ENCODE data around the gene CDH2.

The CDH2 gene

GRCh38 chr18:28125051-28125450 is 51.9 kb downstream of the CDH2 start:
- DNase-seq: no peak

GRCh38 chr18:28124131-28125029 is 52.5 kb downstream of the CDH2 start:
- no peak for DNase-seq

GRCh38 chr18:28123401-28124030 is 53.4 kb downstream of the CDH2 start:
- DNase-seq: no peak

GRCh38 chr18:28120828-28121515 is 56.0 kb downstream of the CDH2 start:
- DNase-seq: no peak

GRCh38 chr18:28116461-28116860 is 60.5 kb downstream of the CDH2 start:
- DNase-seq: no peak

- DNase-seq: no peak
Measured at GRCh38 chr18:28115149-28115550, 61.8 kb downstream of the CDH2 start.

GRCh38 chr18:28114472-28114871 is 62.5 kb downstream of the CDH2 start:
- no peak for DNase-seq

- no peak for DNase-seq
Measured at GRCh38 chr18:28113271-28114029, 63.5 kb downstream of the CDH2 start.

- no peak for DNase-seq
Measured at GRCh38 chr18:28112056-28112470, 64.9 kb downstream of the CDH2 start.

- no peak for DNase-seq
Measured at GRCh38 chr18:28110924-28111323, 66.0 kb downstream of the CDH2 start.

- DNase-seq: no peak
Measured at GRCh38 chr18:28109781-28110560, 67.0 kb downstream of the CDH2 start.

GRCh38 chr18:28108814-28109213 is 68.1 kb downstream of the CDH2 start:
- no peak for DNase-seq

GRCh38 chr18:28108254-28108653 is 68.7 kb downstream of the CDH2 start:
- no peak for DNase-seq

GRCh38 chr18:28099237-28099636 is 77.7 kb downstream of the CDH2 start:
- no peak for DNase-seq

GRCh38 chr18:28095631-28096030 is 81.3 kb downstream of the CDH2 start:
- DNase-seq: no peak

- no peak for DNase-seq
Measured at GRCh38 chr18:28095041-28095440, 81.9 kb downstream of the CDH2 start.

- DNase-seq: no peak
Measured at GRCh38 chr18:28091197-28091596, 85.7 kb downstream of the CDH2 start.

- no peak for DNase-seq
Measured at GRCh38 chr18:28088477-28088876, 88.5 kb downstream of the CDH2 start.

GRCh38 chr18:28086670-28087552 is 90.0 kb downstream of the CDH2 start:
- DNase-seq: no peak

GRCh38 chr18:28081516-28081915 is 95.4 kb downstream of the CDH2 start:
- no peak for DNase-seq

- no peak for DNase-seq
Measured at GRCh38 chr18:28080876-28081300, 96.0 kb downstream of the CDH2 start.
